OCI-LY1 (cell line): ENCODE data around the gene TERT.

Source experiments
- CTCF ChIP-seq: fragments of 200-600 bp; sonication (generic), shearing (Covaris generic); IDR thresholded peaks from 2 replicates; pipeline ENCODE4 v1.5.1; 2017; ENCODE audit warnings: mild to moderate bottlenecking, antibody characterized with exemption, low read length, moderate library complexity, mixed read lengths
- EZH2 ChIP-seq: fragments of 200-600 bp; sonication (generic), shearing (Covaris generic); IDR thresholded peaks from 2 replicates; pipeline ENCODE4 v1.8.0; 2017; ENCODE audit warnings: borderline replicate concordance, mixed run types, mild to moderate bottlenecking, antibody characterized with exemption, low read length, moderate library complexity, mixed read lengths

- TF ChIP-seq CTCF, result no peak
- no peak for TF ChIP-seq EZH2
Observed at GRCh38 chr5:1282131-1282992, 12.5 kb downstream of the TERT start.
